Adrenal gland (tissue), 12 donors: ENCODE data around the gene UNC13D. TPM values are rescaled to one million over a fixed set of nuclear protein-coding genes. Genes with fewer than 3 reads are reported as not detected.
"Not testable (repeated sequence)": the region's sequence is repeated elsewhere in the genome, so short reads cannot be mapped to it uniquely, and the experiment has no call there.

ENCODE experiments used
- DNase-seq, 7 donors: peaks; one replicate each; pipeline ENCODE4 v3.0.0-alpha.2; 2019 to 2020
- H3K27ac ChIP-seq, 5 donors: fragments of 200-600 bp; sonication (generic) in 4 of 5; 1 replicate in 3 of 5; 2 replicates in 2 of 5; pipeline versions ENCODE4 v1.5.1 to v1.8.0; 2016 to 2020; ENCODE audit warnings: mild to moderate bottlenecking in 1 of 5
- H3K27me3 ChIP-seq: fragments of 200-600 bp; 2 replicates; pipeline ENCODE4 v1.8.0; 2021
- H3K36me3 ChIP-seq, 2 donors: fragments of 200-600 bp; replicated peaks in 1 of 2; 1 replicate in 1 of 2; 2 replicates in 1 of 2; pipeline versions ENCODE4 v1.5.1 to v1.8.0; 2018 to 2022
- H3K4me1 ChIP-seq, 2 donors: fragments of 200-600 bp; replicated peaks in 1 of 2; 1 replicate in 1 of 2; 2 replicates in 1 of 2; pipeline versions ENCODE4 v1.5.1 to v1.8.0; 2018 to 2021
- H3K4me3 ChIP-seq, 4 donors: fragments of 200-600 bp; sonication (generic) in 3 of 4; one replicate each; pipeline ENCODE4 v1.5.1; 2016 to 2018
- H3K9me3 ChIP-seq, 3 donors: fragments of 200-600 bp; sonication (generic) in 1 of 3; replicated peaks in 1 of 3; 1 replicate in 2 of 3; 2 replicates in 1 of 3; pipeline versions ENCODE4 v1.5.1 to v1.8.0; 2016 to 2021
- CTCF ChIP-seq, 6 experiments: fragments of 450-650 bp in 4 of 6; fragments of 200-600 bp in 2 of 6; sonication (generic) in 1 of 6; IDR thresholded peaks; 1 replicate in 5 of 6; 2 replicates in 1 of 6; pipeline versions ENCODE4 v1.5.1 to v1.8.0; 2016 to 2021; ENCODE audit warnings: antibody characterized with exemption in 6 of 6, mild to moderate bottlenecking in 2 of 6, moderate library complexity in 1 of 6
- POLR2A ChIP-seq, 2 donors: fragments of 450-650 bp; IDR thresholded peaks; one replicate each; pipeline ENCODE4 v1.6.1; 2017; ENCODE audit warnings: antibody characterized with exemption in 2 of 2, mild to moderate bottlenecking in 2 of 2, moderate library complexity in 1 of 2
- WGBS, 4 donors: extraction: QIAGEN DNeasy Blood & Tissue Kit in 2 of 4; methylation state at CpG; one replicate each; pipeline versions ENCODE4 v1.1.5 to v1.1.7; 2013 to 2017; 5-methylcytosine and 5-hydroxymethylcytosine counted together
- intact Hi-C, 2 donors: fragments of 100-400 bp; cut with DNase I; formaldehyde crosslinking; loops; one replicate each; pipeline versions ENCODE4 v1.14.1 to v1.15.0; 2022 to 2023
- polyA plus RNA-seq, 3 donors: library from polyadenylated mRNA; stranded (reverse); fragments of 200-250 nt in 2 of 3; fragments of 350-450 nt in 1 of 3; fragmentation: Illumina TruSeq in 1 of 3; extraction: RNeasy Lipid Tissue Mini Kit (QIAGEN cat#74804) in 1 of 3; gene quantifications; one replicate each; pipeline ENCODE4 v1.2.3, GENCODE V29; 2013 to 2014
- total RNA-seq, 9 donors: library from RNA; depleted of rRNA in 4 of 9; stranded (reverse); fragments of >200 nt in 4 of 9; fragments of 120-200 nt in 1 of 9; fragmentation: NEBNext Ultra II Directional in 1 of 9; extraction: Animal tissue kit (Norgen Biotek cat#: 25700) in 1 of 9; gene quantifications; one replicate each; pipeline versions ENCODE4 v1.1.0 to v1.2.4, GENCODE V29; 2013 to 2023
- donor health status: healthy with polysubstance abuse.
- donor health status: Bipolar disorder and iron deficiency.
- donor health status: DM: yes; HTN: yes; CAD: no.
- donor health status: DM: no; HTN: no; CAD: no.
- donor health status: DM: no; HTN: no; CAD: no.
- donor health status: DM: yes; HTN: yes; CAD: no.

UNC13D gene
- total and polyA plus RNA-seq, 12 donors: 3.0 to 47.5 (median 13.8) TPM

GRCh38 chr17:75872434-75873351 is 28.5 kb upstream of the UNC13D start:
- intact Hi-C loops: no loop called here
- Histone ChIP-seq H3K27me3 (no peaks in the 10 kb centered on the region), H3K9me3 (no peaks in the 10 kb centered on the region), H3K36me3 (peaks cover 0 to 8% of the 10 kb centered on the region in 2 donors), H3K4me3 (no peak overlapping the region), H3K4me1 (peaks cover 28 to 42% of the 10 kb centered on the region in 2 donors), H3K27ac (peak overlapping the region in 4 of 5 donors; percentile 51 to 84 (median 69))
- peak; percentile 67 to 92 (median 88) for DNase-seq
- WGBS, 4 donors: 29 to 46% (median 30%) methylated on average over 9 to 13 of the region's 13 CpGs
- TF ChIP-seq CTCF (IDR thresholded peaks at IDR 0.05): no peak
- TF ChIP-seq POLR2A (IDR thresholded peaks at IDR 0.05): no peak

GRCh38 chr17:75870228-75870627 is 26.0 kb upstream of the UNC13D start:
- H3K27me3 ChIP-seq, DNase-seq, H3K9me3 ChIP-seq, H3K36me3 ChIP-seq, intact Hi-C loops, H3K4me3 ChIP-seq: not testable (repeated sequence)
- WGBS, 4 donors: 73 to 83% (median 79%) methylated on average over 10 of the region's 10 CpGs
- Histone ChIP-seq H3K27ac (peak overlapping the region in 1 of 5 donors; percentile 73), H3K4me1 (peaks cover 12 to 18% of the 10 kb centered on the region in 2 donors)

GRCh38 chr17:75869282-75870141 is 25.3 kb upstream of the UNC13D start:
- Histone ChIP-seq H3K27me3 (no peaks in the 10 kb centered on the region), H3K36me3 (peaks cover 0 to 5% of the 10 kb centered on the region in 2 donors), H3K4me1 (peaks cover 12 to 16% of the 10 kb centered on the region in 2 donors), H3K4me3 (no peak overlapping the region), H3K27ac (peak overlapping the region in 3 of 5 donors; percentile 17 to 73 (median 21)), H3K9me3 (no peaks in the 10 kb centered on the region)
- TF ChIP-seq CTCF (IDR thresholded peaks at IDR 0.05) (no peak), POLR2A (IDR thresholded peaks at IDR 0.05) (no peak)
- no peak for DNase-seq
- intact Hi-C loops: no loop called here
- 58 to 78% (median 71%) methylated on average over 21 to 23 of the region's 23 CpGs for WGBS, 4 donors

GRCh38 chr17:75868730-75869281 is 24.6 kb upstream of the UNC13D start:
- H3K27ac ChIP-seq: peak overlapping the region in 1 of 5 donors; percentile 73
- H3K4me3 ChIP-seq, DNase-seq, H3K9me3 ChIP-seq, H3K27me3 ChIP-seq, H3K36me3 ChIP-seq, intact Hi-C loops: not testable (repeated sequence)
- 83 to 86% (median 85%) methylated on average over 11 to 12 of the region's 12 CpGs for WGBS, 4 donors
- H3K4me1 ChIP-seq: peaks cover 12 to 16% of the 10 kb centered on the region in 2 donors

GRCh38 chr17:75865404-75866188 is 21.4 kb upstream of the UNC13D start:
- H3K27me3 ChIP-seq, H3K9me3 ChIP-seq, H3K36me3 ChIP-seq, H3K4me3 ChIP-seq, intact Hi-C loops, H3K27ac ChIP-seq, DNase-seq, H3K4me1 ChIP-seq: not testable (repeated sequence)
- 78 to 81% (median 79%) methylated on average over 16 to 17 of the region's 17 CpGs for WGBS, 4 donors

- DNase-seq: not testable (repeated sequence)
- WGBS, 4 donors: 81 to 88% (median 86%) methylated on average over 4 of the region's 4 CpGs
Measured at GRCh38 chr17:75864887-75865286, 20.7 kb upstream of the UNC13D start.

More at GRCh38 chr17:75864887-75865286, 20.7 kb upstream of the UNC13D start:
- H3K27ac ChIP-seq: peak overlapping the region in 1 of 5 donors; percentile 18
- intact Hi-C loops, H3K4me3 ChIP-seq, H3K4me1 ChIP-seq, H3K27me3 ChIP-seq, H3K9me3 ChIP-seq, H3K36me3 ChIP-seq: not testable (repeated sequence)
